GM12872 (cell line): ENCODE results near the gene RUFY1.

ENCODE experiments used
- TF ChIP-seq, protein P1 (sequence below): IDR thresholded peaks from 3 replicates; pipeline ENCODE4 v1.5.1; 2011; ENCODE audit warnings: low read depth, mild to moderate bottlenecking, low read length, moderate library complexity; ENCODE audit not compliant: insufficient read depth

Gene RUFY1

GRCh38 chr5:179612577-179613459 lies 62.5 kb downstream of the RUFY1 start:
- TF ChIP-seq, protein P1, sequence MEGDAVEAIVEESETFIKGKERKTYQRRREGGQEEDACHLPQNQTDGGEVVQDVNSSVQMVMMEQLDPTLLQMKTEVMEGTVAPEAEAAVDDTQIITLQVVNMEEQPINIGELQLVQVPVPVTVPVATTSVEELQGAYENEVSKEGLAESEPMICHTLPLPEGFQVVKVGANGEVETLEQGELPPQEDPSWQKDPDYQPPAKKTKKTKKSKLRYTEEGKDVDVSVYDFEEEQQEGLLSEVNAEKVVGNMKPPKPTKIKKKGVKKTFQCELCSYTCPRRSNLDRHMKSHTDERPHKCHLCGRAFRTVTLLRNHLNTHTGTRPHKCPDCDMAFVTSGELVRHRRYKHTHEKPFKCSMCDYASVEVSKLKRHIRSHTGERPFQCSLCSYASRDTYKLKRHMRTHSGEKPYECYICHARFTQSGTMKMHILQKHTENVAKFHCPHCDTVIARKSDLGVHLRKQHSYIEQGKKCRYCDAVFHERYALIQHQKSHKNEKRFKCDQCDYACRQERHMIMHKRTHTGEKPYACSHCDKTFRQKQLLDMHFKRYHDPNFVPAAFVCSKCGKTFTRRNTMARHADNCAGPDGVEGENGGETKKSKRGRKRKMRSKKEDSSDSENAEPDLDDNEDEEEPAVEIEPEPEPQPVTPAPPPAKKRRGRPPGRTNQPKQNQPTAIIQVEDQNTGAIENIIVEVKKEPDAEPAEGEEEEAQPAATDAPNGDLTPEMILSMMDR = no peak

- TF ChIP-seq, protein P1 = no peak
Measured at GRCh38 chr5:179613460-179614071, 63.2 kb downstream of the RUFY1 start.

GRCh38 chr5:179614745-179615144 lies 64.4 kb downstream of the RUFY1 start:
- TF ChIP-seq, protein P1 = no peak

GRCh38 chr5:179615203-179615602 lies 64.8 kb downstream of the RUFY1 start:
- TF ChIP-seq, protein P1 = no peak

DNA sequence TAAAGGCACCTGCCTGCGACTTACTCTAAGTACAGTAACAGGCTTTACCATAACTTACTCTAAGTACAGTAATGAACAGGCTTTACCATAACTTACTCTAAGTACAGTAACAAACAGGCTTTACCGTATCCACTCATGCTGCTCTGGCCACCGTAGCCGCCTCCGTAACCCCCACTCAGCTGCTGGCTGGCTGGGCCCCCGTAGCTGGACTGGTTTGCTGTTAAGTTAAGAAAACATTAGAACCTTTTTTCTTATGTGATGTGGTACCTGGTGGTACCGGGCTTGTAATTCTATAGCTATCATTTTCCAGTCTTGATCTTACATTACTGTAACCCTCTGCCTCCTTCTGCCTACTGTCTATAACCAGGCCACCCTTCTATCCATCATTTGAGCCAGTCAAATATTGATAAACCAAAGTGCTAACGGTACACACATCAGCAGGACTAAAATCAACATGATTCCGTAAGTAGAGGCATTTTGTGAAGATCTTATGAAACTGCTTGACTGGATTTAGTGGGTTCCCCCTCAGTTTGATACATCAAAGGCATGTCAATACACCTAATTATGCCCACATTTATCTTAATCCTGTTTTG lies 65.7 kb downstream of the RUFY1 start:
- TF ChIP-seq, protein P1 = no peak

GRCh38 chr5:179617930-179618329 lies 67.6 kb downstream of the RUFY1 start:
- TF ChIP-seq, protein P1 = no peak

DNA sequence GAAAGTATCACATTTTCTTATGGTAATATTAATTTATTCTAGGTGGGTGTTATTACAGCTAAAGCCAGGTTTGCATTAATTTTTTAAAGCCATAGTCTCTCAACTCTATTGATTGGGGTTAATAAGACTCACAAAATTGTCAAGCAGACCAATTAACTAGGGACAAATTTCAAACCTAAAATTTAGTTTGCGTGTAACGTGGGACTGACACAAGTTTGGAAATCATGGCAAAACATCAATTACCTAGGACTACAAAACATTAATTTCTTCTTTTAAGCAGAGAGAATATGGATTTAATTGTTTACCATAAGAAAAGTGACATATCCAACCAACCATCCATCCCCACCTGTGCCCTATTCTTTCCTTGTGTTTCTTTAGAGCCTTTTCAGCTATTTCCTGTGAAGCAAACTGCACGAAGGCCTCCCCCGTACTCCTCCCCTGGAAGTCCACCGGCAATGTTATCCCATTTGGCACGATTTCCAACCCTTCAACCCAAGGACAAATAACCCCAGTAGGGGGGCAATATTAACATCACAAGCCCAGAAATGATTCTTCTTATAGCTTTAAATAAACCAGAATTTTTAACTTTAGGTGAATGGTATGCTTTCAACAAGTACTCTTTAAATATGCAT lies 68.7 kb downstream of the RUFY1 start:
- TF ChIP-seq, protein P1 = no peak
